Measurements from ENCODE around the gene BCR.

The BCR gene

GRCh38 chr22:23365524-23365923, 185.2 kb downstream of the BCR start:
- DNase-seq (ENCODE audit: low spot score): no peak

DNA sequence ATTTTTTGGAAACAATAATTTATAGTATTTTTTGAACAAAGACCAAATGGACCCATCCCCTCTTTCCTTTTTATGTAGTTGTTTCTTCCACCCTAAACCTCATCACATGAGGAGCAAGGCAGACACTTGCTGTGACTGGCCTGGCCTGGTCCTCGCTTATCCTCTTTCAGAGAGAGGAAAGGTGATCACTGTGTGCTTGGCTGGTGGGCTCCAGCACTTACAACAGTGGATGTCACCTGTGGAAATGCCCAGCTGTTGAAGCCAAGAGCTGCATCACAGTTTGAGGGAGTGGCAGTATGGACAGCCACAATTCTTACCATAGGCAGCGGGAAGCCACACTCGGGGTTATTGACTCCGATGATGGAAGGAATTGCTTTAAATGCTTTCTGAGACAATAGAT, 185.7 kb downstream of the BCR start:
- DNase-seq (ENCODE audit: low spot score): no peak

GRCh38 chr22:23367196-23367595, 186.9 kb downstream of the BCR start:
- DNase-seq (ENCODE audit: low spot score): peak; percentile 72

Small RNAs within 50 kb of the gene (small RNA-seq; reads per million reads assigned to genes)
- 0 reads per million in 2 experiments for gene BCRP8
- 0 reads per million in 2 experiments for gene RF00017
- 0 reads per million in 2 experiments for gene RF00066
- 0 to 0.04 reads per million in 2 experiments for gene RN7SL263P

All from SK-N-DZ (cell line).